H1 (cell line): ENCODE data around the gene BBS9. TPM values are rescaled to one million over a fixed set of nuclear protein-coding genes. Genes with fewer than 3 reads are reported as not detected.

Experiments
- CHD2 ChIP-seq: IDR thresholded peaks from 2 replicates; pipeline ENCODE4 v1.6.1; 2012; ENCODE audit warnings: low read length, improper control_type of control experiment
- CREB1 ChIP-seq: IDR thresholded peaks from 2 replicates; pipeline ENCODE4 v1.6.1; 2012; ENCODE audit warnings: inconsistent platforms
- E2F6 ChIP-seq: IDR thresholded peaks from 2 replicates; pipeline ENCODE4 v1.6.1; 2012; ENCODE audit warnings: inconsistent platforms
- POLR2A ChIP-seq, 2 experiments: IDR thresholded peaks; 1 replicate in 1 of 2; 2 replicates in 1 of 2; pipeline ENCODE4 v1.6.1; 2011; ENCODE audit warnings: low read depth in 2 of 2, low read length in 2 of 2, mild to moderate bottlenecking in 2 of 2; ENCODE audit errors: control extremely low read depth in 1 of 2
- SIN3A ChIP-seq, 2 experiments: IDR thresholded peaks in 1 of 2; conservative IDR thresholded peaks in 1 of 2; 2 replicates each; pipeline ENCODE4 v1.6.1; 2011 to 2012; ENCODE audit warnings: low read length in 2 of 2, improper control_type of control experiment in 1 of 2, low read depth in 1 of 2, mild to moderate bottlenecking in 1 of 2
- SP2 ChIP-seq: IDR thresholded peaks from 2 replicates; pipeline ENCODE4 v1.6.1; 2012; ENCODE audit warnings: mild to moderate bottlenecking, low read length, inconsistent platforms
- SRF ChIP-seq: IDR thresholded peaks from 2 replicates; pipeline ENCODE4 v1.6.1; 2011; ENCODE audit warnings: mild to moderate bottlenecking, low read depth, low read length, moderate library complexity
- SUZ12 ChIP-seq: fragments of 200-600 bp; sonication (generic); IDR thresholded peaks from 2 replicates; pipeline ENCODE4 v1.6.1; 2012; ENCODE audit warnings: mild to moderate bottlenecking, inconsistent platforms, low read length, moderate library complexity, mixed read lengths
- TCF12 ChIP-seq: IDR thresholded peaks from 2 replicates; pipeline ENCODE4 v1.6.1; 2011; ENCODE audit warnings: low read depth, mild to moderate bottlenecking, low read length
- ZNF274 ChIP-seq: IDR thresholded peaks from 2 replicates; pipeline ENCODE4 v1.7.0; 2012; ENCODE audit warnings: low read length, borderline replicate concordance; ENCODE audit errors: extremely low read depth
- polyA plus RNA-seq, 7 experiments: library from polyadenylated mRNA; depleted of rRNA in 3 of 7; stranded (reverse) in 5 of 7; unstranded in 2 of 7; fragments of >200 nt in 5 of 7; fragments of 200-250 nt in 2 of 7; gene quantifications; 1 replicate in 5 of 7; 2 replicates in 1 of 7; 4 replicates in 1 of 7; pipeline versions ENCODE4 v1.2.1 to v1.2.3, GENCODE V29; 2011 to 2013; ENCODE audit warnings: missing spikeins in 2 of 7, mixed read lengths in 2 of 7
- total RNA-seq: library from RNA; stranded (reverse); fragmentation: NEBNext Ultra II Directional; extraction: Animal tissue kit (Norgen Biotek cat#: 25700); gene quantifications from 2 replicates; pipeline ENCODE4 v1.2.1, GENCODE V29; 2021

Gene BBS9
- total and polyA plus RNA-seq, 2 of the 8 experiments (the other 6 are each of a cell fraction or from before 2014, with no cell fraction given), result 22.3 to 37.0 TPM

DNA sequence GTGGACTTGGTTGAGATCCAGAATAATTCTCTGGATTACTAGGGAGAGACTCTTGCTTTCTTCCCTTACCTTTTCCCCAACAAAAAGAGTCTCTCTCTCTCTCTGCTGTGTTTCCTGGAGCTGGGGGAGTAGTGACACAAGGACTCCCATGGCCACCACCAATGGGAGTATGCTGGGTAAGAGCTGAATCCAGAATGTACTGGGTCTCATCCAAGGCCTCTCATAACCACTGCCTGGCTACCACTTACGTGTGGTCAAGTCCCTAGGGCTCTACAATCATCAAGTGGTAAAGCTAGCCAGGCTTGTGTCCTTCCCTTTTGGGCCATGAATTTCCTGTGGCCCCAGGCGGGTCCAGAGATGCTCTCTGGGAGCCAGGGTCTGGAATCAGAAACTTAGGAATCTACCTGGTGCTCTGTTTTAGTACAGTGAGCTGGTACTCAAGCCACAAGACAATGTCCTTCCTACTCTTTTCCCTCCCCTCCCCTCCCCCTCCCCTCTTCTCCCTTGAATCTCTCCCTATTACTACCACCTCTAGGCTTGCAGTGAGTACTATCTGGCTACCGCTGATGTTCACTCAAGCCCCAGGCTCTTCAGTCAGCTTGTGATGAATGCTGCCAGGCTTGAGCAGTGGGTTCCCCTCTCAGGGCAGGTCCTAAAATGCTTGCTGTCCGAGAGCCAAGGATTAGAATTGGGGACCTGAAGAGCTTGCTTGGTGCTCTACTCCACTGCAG is 196.6 kb downstream of the BBS9 start (continued):
- no peak for TF ChIP-seq SIN3A (conservative IDR thresholded peaks at IDR 0.05 in 1 of 2, IDR thresholded peaks at IDR 0.05 in 1 of 2; ENCODE audit: low read depth in 1 of 2, low read length in 2 of 2)
- TF ChIP-seq CREB1, result no peak
- no peak for TF ChIP-seq ZNF274
- TF ChIP-seq CHD2, result no peak
- TF ChIP-seq POLR2A (IDR thresholded peaks at IDR 0.05; ENCODE audit: control extremely low read depth in 1 of 2, low read depth in 2 of 2, low read length in 2 of 2), result no peak
- no peak for TF ChIP-seq E2F6
- no peak for TF ChIP-seq SUZ12
- TF ChIP-seq SRF, result no peak
- TF ChIP-seq SP2, result no peak
- TF ChIP-seq TCF12, result no peak
